ENCODE data around the gene SPATA13. TPM values are rescaled to one million over a fixed set of nuclear protein-coding genes. Genes with fewer than 3 reads are reported as not detected.

The SPATA13 gene
- total and polyA plus RNA-seq, 2 donors (not counting 1 experiment from before 2014, with no cell fraction given) = 11.6 to 24.6 TPM

- Histone ChIP-seq H3K27me3 (ENCODE audit: control insufficient read depth, insufficient read depth, low read length) (no peaks in the 10 kb centered on the region), H3K9me3 (ENCODE audit: control insufficient read depth, insufficient read depth, low read depth, low read length) (no peaks in the 10 kb centered on the region), H3K9ac (ENCODE audit: insufficient read depth, low read length) (no peak overlapping the region), H3K4me3 (replicated peaks in 1 of 4; ENCODE audit: control extremely low read depth in 1 of 4, insufficient read depth in 1 of 4, low read depth in 3 of 4, low read length in 4 of 4) (no peak overlapping the region), H4K20me1 (ENCODE audit: control insufficient read depth, extremely low read depth, insufficient read depth, low read length) (no peaks in the 10 kb centered on the region), H3K4me2 (ENCODE audit: extremely low read depth, insufficient read depth, low read length) (no peak overlapping the region), H3K4me1 (ENCODE audit: control insufficient read depth, extremely low read depth, insufficient read depth, low read length) (peaks cover 3% of the 10 kb centered on the region), H3K79me2 (ENCODE audit: control insufficient read depth, insufficient read depth, low read length) (no peaks in the 10 kb centered on the region), H3K27ac (ENCODE audit: insufficient read depth, low read length) (no peak overlapping the region), H2AFZ (ENCODE audit: low read length) (no peak overlapping the region), H3K36me3 (ENCODE audit: control insufficient read depth, insufficient read depth, low read length) (no peaks in the 10 kb centered on the region)
- TF ChIP-seq CTCF (conservative IDR thresholded peaks at IDR 0.05 in 1 of 2, IDR thresholded peaks at IDR 0.05 in 1 of 2; ENCODE audit: low read depth in 1 of 2, low read length in 2 of 2) (no peak), EZH2 (IDR thresholded peaks at IDR 0.05; ENCODE audit: low read length, missing control alignments) (no peak)
- DNase-seq (ENCODE audit: low read depth in 2 of 2) = no peak
Measured at GRCh38 chr13:24276306-24276705, 115.8 kb downstream of the SPATA13 start.

- no peak overlapping the region for H3K4me2 ChIP-seq (ENCODE audit: extremely low read depth, insufficient read depth, low read length)
- no peak overlapping the region for H3K27ac ChIP-seq (ENCODE audit: insufficient read depth, low read length)
- no peaks in the 10 kb centered on the region for H3K79me2 ChIP-seq (ENCODE audit: control insufficient read depth, insufficient read depth, low read length)
- DNase-seq (ENCODE audit: low read depth in 2 of 2) = no peak
- H2AFZ ChIP-seq (ENCODE audit: low read length) = no peak overlapping the region
- H3K9me3 ChIP-seq (ENCODE audit: control insufficient read depth, insufficient read depth, low read depth, low read length) = no peaks in the 10 kb centered on the region
- no peaks in the 10 kb centered on the region for H4K20me1 ChIP-seq (ENCODE audit: control insufficient read depth, extremely low read depth, insufficient read depth, low read length)
- H3K36me3 ChIP-seq (ENCODE audit: control insufficient read depth, insufficient read depth, low read length) = no peaks in the 10 kb centered on the region
- TF ChIP-seq EZH2 (IDR thresholded peaks at IDR 0.05; ENCODE audit: low read length, missing control alignments) (no peak), CTCF (conservative IDR thresholded peaks at IDR 0.05 in 1 of 2, IDR thresholded peaks at IDR 0.05 in 1 of 2; ENCODE audit: low read depth in 1 of 2, low read length in 2 of 2) (no peak)
- H3K4me3 ChIP-seq (replicated peaks in 1 of 4; ENCODE audit: control extremely low read depth in 1 of 4, insufficient read depth in 1 of 4, low read depth in 3 of 4, low read length in 4 of 4) = no peak overlapping the region
- no peaks in the 10 kb centered on the region for H3K27me3 ChIP-seq (ENCODE audit: control insufficient read depth, insufficient read depth, low read length)
- no peak overlapping the region for H3K9ac ChIP-seq (ENCODE audit: insufficient read depth, low read length)
- H3K4me1 ChIP-seq (ENCODE audit: control insufficient read depth, extremely low read depth, insufficient read depth, low read length) = peaks cover 3% of the 10 kb centered on the region
Measured at GRCh38 chr13:24276861-24277260, 116.3 kb downstream of the SPATA13 start.

- H3K9me3 ChIP-seq (ENCODE audit: control insufficient read depth, insufficient read depth, low read depth, low read length) = no peaks in the 10 kb centered on the region
- H3K27me3 ChIP-seq (ENCODE audit: control insufficient read depth, insufficient read depth, low read length) = no peaks in the 10 kb centered on the region
- no peaks in the 10 kb centered on the region for H4K20me1 ChIP-seq (ENCODE audit: control insufficient read depth, extremely low read depth, insufficient read depth, low read length)
- no peaks in the 10 kb centered on the region for H3K36me3 ChIP-seq (ENCODE audit: control insufficient read depth, insufficient read depth, low read length)
- no peak for DNase-seq (ENCODE audit: low read depth in 2 of 2)
- no peak overlapping the region for H3K9ac ChIP-seq (ENCODE audit: insufficient read depth, low read length)
- no peaks in the 10 kb centered on the region for H3K79me2 ChIP-seq (ENCODE audit: control insufficient read depth, insufficient read depth, low read length)
- no peaks in the 10 kb centered on the region for H3K4me1 ChIP-seq (ENCODE audit: control insufficient read depth, extremely low read depth, insufficient read depth, low read length)
- H2AFZ ChIP-seq (ENCODE audit: low read length) = no peak overlapping the region
- H3K27ac ChIP-seq (ENCODE audit: insufficient read depth, low read length) = no peak overlapping the region
- no peak overlapping the region for H3K4me2 ChIP-seq (ENCODE audit: extremely low read depth, insufficient read depth, low read length)
- no peak overlapping the region for H3K4me3 ChIP-seq (replicated peaks in 1 of 4; ENCODE audit: control extremely low read depth in 1 of 4, insufficient read depth in 1 of 4, low read depth in 3 of 4, low read length in 4 of 4)
- TF ChIP-seq CTCF (conservative IDR thresholded peaks at IDR 0.05 in 1 of 2, IDR thresholded peaks at IDR 0.05 in 1 of 2; ENCODE audit: low read depth in 1 of 2, low read length in 2 of 2) (no peak), EZH2 (IDR thresholded peaks at IDR 0.05; ENCODE audit: low read length, missing control alignments) (no peak)
Measured at GRCh38 chr13:24277761-24278160, 117.2 kb downstream of the SPATA13 start.

Data from fibroblast of lung (primary cell).